Measurements from ENCODE around the gene TRDN. TPM values are rescaled to one million over a fixed set of nuclear protein-coding genes. Genes with fewer than 3 reads are reported as not detected.

TRDN gene
- total RNA-seq, 2 donors from 2014 or later: not detected

DNA sequence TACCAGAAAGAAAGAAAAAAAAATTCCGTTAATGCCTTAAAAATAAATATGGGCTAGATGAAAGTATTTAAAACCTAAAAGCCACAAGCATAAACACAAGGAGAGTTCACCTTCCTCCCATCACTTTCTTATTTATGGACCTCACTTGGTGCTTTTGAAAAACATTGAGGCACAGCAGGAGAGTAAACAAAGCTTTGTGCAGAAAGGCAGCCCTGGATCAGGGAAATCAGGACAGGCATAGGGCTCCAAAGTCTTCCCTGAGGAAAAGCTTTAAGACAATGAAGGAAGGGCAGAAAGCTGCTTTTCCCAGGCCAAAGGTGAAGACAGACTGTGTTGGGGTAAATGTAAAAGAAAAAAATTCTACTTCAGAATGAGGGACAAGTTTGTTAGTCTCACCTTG lies 432.8 kb downstream of the TRDN start:
- Mint-ChIP-seq H3K27me3 (no peaks in the 10 kb centered on the region), H3K4me1 (ENCODE audit: low read depth in 2 of 2) (no peaks in the 10 kb centered on the region), H3K27ac (no peak overlapping the region), H3K4me3 (no peak overlapping the region), H3K36me3 (peaks cover 8% of the 10 kb centered on the region), H3K9me3 (peaks cover 6% of the 10 kb centered on the region)
- DNase-seq (ENCODE audit: low spot score): no peak
- no peak for ATAC-seq

GRCh38 chr6:123201869-123202372 lies 434.8 kb downstream of the TRDN start:
- H3K36me3 Mint-ChIP-seq: peaks cover 8% of the 10 kb centered on the region
- H3K9me3 Mint-ChIP-seq: peaks cover 8% of the 10 kb centered on the region
- H3K4me1 Mint-ChIP-seq (ENCODE audit: low read depth in 2 of 2): no peaks in the 10 kb centered on the region
- no peaks in the 10 kb centered on the region for H3K27me3 Mint-ChIP-seq
- ATAC-seq (no peak), DNase-seq (ENCODE audit: low spot score) (no peak)
- no peak overlapping the region for H3K27ac Mint-ChIP-seq
- no peak overlapping the region for H3K4me3 Mint-ChIP-seq

DNA sequence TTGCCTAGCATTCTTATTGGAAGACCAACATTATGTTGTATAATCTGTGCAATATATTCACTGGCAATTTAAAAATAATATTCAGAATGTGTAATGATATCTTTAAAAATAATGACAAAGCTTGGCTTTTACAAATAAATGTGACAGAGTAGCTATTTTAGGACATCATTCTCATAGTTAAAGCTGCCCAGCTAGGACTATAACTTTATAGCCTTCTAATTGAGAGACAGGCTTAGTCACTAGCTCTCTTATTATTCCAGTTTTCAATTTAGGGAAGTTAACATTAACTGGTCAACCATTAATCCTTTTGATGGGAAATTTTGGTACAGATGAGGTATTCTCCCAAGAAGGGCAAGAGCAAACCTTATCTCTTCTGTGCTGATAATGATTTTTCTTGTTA lies 443.5 kb downstream of the TRDN start:
- Mint-ChIP-seq H3K4me3 (no peak overlapping the region), H3K36me3 (no peaks in the 10 kb centered on the region), H3K27me3 (no peaks in the 10 kb centered on the region), H3K4me1 (ENCODE audit: low read depth in 2 of 2) (no peaks in the 10 kb centered on the region), H3K27ac (no peak overlapping the region), H3K9me3 (peaks cover 16% of the 10 kb centered on the region)
- DNase-seq (ENCODE audit: low spot score) (no peak), ATAC-seq (no peak)

DNA sequence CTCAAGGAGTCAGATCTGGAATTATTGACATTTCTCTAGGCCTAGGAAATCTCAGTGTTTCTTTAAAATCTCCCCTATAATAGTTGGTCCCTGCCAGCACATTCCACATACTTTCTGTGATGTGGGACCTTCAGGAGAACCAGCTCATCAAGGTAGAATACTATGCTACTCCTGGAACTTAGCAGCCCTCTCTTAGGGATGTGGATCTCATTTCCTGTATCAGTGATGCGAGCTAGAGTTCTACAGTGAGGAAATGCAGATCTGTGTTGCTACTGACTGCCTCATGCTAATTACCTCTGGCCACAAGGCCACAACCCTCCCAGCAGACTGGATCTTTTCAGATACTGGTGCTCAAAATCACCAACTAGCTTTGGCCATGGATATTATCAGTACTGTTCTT lies 446.9 kb downstream of the TRDN start:
- peaks cover 19% of the 10 kb centered on the region for H3K9me3 Mint-ChIP-seq
- ATAC-seq: no peak
- no peaks in the 10 kb centered on the region for H3K4me1 Mint-ChIP-seq (ENCODE audit: low read depth in 2 of 2)

GRCh38 chr6:123182998-123183397 lies 453.8 kb downstream of the TRDN start:
- H3K4me1 Mint-ChIP-seq (ENCODE audit: low read depth in 2 of 2): no peaks in the 10 kb centered on the region
- DNase-seq (ENCODE audit: low spot score) (no peak), ATAC-seq (no peak)
- H3K9me3 Mint-ChIP-seq: peaks cover 22% of the 10 kb centered on the region
- H3K4me3 Mint-ChIP-seq: no peak overlapping the region
- no peak overlapping the region for H3K27ac Mint-ChIP-seq
- no peaks in the 10 kb centered on the region for H3K27me3 Mint-ChIP-seq
- H3K36me3 Mint-ChIP-seq: peaks cover 4% of the 10 kb centered on the region

More for the DNA sequence above, 446.9 kb downstream of the TRDN start:
- H3K36me3 Mint-ChIP-seq: peaks cover 4% of the 10 kb centered on the region
- no peaks in the 10 kb centered on the region for H3K27me3 Mint-ChIP-seq
- no peak for DNase-seq (ENCODE audit: low spot score)
- H3K27ac Mint-ChIP-seq: no peak overlapping the region
- no peak overlapping the region for H3K4me3 Mint-ChIP-seq

GRCh38 chr6:123176706-123177105 lies 460.0 kb downstream of the TRDN start:
- ATAC-seq: no peak
- Mint-ChIP-seq H3K36me3 (no peaks in the 10 kb centered on the region), H3K9me3 (peaks cover 14% of the 10 kb centered on the region), H3K4me1 (ENCODE audit: low read depth in 2 of 2) (no peaks in the 10 kb centered on the region), H3K27me3 (no peaks in the 10 kb centered on the region), H3K4me3 (no peak overlapping the region), H3K27ac (no peak overlapping the region)
- no peak for DNase-seq (ENCODE audit: low spot score)

- DNase-seq (ENCODE audit: low spot score): no peak
- no peak overlapping the region for H3K27ac Mint-ChIP-seq
Observed at GRCh38 chr6:123171341-123172115, 465.2 kb downstream of the TRDN start.

GRCh38 chr6:123169774-123170095 lies 467.0 kb downstream of the TRDN start:
- no peak for DNase-seq (ENCODE audit: low spot score)
- no peak overlapping the region for H3K4me3 Mint-ChIP-seq
- no peaks in the 10 kb centered on the region for H3K27me3 Mint-ChIP-seq
- ATAC-seq: no peak
- H3K9me3 Mint-ChIP-seq: peaks cover 14% of the 10 kb centered on the region
- no peak overlapping the region for H3K27ac Mint-ChIP-seq
- H3K4me1 Mint-ChIP-seq (ENCODE audit: low read depth in 2 of 2): no peaks in the 10 kb centered on the region
- H3K36me3 Mint-ChIP-seq: no peaks in the 10 kb centered on the region

More at GRCh38 chr6:123171341-123172115, 465.2 kb downstream of the TRDN start:
- peaks cover 14% of the 10 kb centered on the region for H3K9me3 Mint-ChIP-seq
- no peaks in the 10 kb centered on the region for H3K4me1 Mint-ChIP-seq (ENCODE audit: low read depth in 2 of 2)
- H3K36me3 Mint-ChIP-seq: no peaks in the 10 kb centered on the region
- ATAC-seq: no peak
- H3K27me3 Mint-ChIP-seq: no peaks in the 10 kb centered on the region
- no peak overlapping the region for H3K4me3 Mint-ChIP-seq

GRCh38 chr6:123168892-123169773 lies 467.6 kb downstream of the TRDN start:
- Mint-ChIP-seq H3K4me1 (ENCODE audit: low read depth in 2 of 2) (no peaks in the 10 kb centered on the region), H3K4me3 (no peak overlapping the region), H3K9me3 (peaks cover 14% of the 10 kb centered on the region), H3K36me3 (no peaks in the 10 kb centered on the region), H3K27ac (no peak overlapping the region), H3K27me3 (no peaks in the 10 kb centered on the region)
- DNase-seq (ENCODE audit: low spot score) (no peak), ATAC-seq (no peak)

GRCh38 chr6:123168466-123168865 lies 468.3 kb downstream of the TRDN start:
- Mint-ChIP-seq H3K36me3 (no peaks in the 10 kb centered on the region), H3K4me1 (ENCODE audit: low read depth in 2 of 2) (no peaks in the 10 kb centered on the region), H3K4me3 (no peak overlapping the region), H3K27me3 (no peaks in the 10 kb centered on the region), H3K9me3 (peaks cover 14% of the 10 kb centered on the region), H3K27ac (no peak overlapping the region)
- DNase-seq (ENCODE audit: low spot score) (no peak), ATAC-seq (no peak)

Other genes with a start within 250 kb of the TRDN start
- gene NKAIN2, start 166.9 kb upstream of the TRDN start, total RNA-seq: not detected

Data from natural killer cell treated with Interleukin-12 subunit alpha and Interleukin-12 subunit beta and Interleukin-15 and Interleukin-18, amount 100 ng/mL, for 72 hours (primary cell).